Esophagus muscularis mucosa (tissue), 4 donors: ENCODE results near the gene SLC44A5. TPM values are rescaled to one million over a fixed set of nuclear protein-coding genes. Genes with fewer than 3 reads are reported as not detected.
"Not testable (repeated sequence)": the region's sequence is repeated elsewhere in the genome, so short reads cannot be mapped to it uniquely, and the experiment has no call there.

Experiments used
- DNase-seq: peaks from one replicate; pipeline ENCODE4 v3.0.0-alpha.2; 2017; ENCODE audit errors: extremely low spot score
- H3K27ac ChIP-seq, 4 donors: fragments of 200-600 bp; sonication (generic); replicated peaks in 1 of 4; 1 replicate in 3 of 4; 2 replicates in 1 of 4; pipeline ENCODE4 v1.5.1; 2016 to 2019; ENCODE audit warnings: mild to moderate bottlenecking in 1 of 4
- H3K27me3 ChIP-seq, 4 donors: fragments of 200-600 bp; sonication (generic); one replicate each; pipeline versions ENCODE4 v1.5.1 to v1.6.0; 2016 to 2019
- H3K36me3 ChIP-seq, 4 donors: fragments of 200-600 bp; sonication (generic); one replicate each; pipeline ENCODE4 v1.5.1; 2016 to 2019
- H3K4me1 ChIP-seq, 4 donors: fragments of 200-600 bp; sonication (generic); one replicate each; pipeline ENCODE4 v1.5.1; 2016 to 2019
- H3K4me3 ChIP-seq, 4 donors: fragments of 200-600 bp; sonication (generic); 1 replicate in 2 of 4; 2 replicates in 2 of 4; pipeline ENCODE4 v1.5.1; 2016 to 2019; ENCODE audit warnings: mild to moderate bottlenecking in 4 of 4, moderate library complexity in 1 of 4
- H3K9me3 ChIP-seq, 4 donors: fragments of 200-600 bp; sonication (generic); 1 replicate in 3 of 4; 2 replicates in 1 of 4; pipeline ENCODE4 v1.5.1; 2016 to 2019
- CTCF ChIP-seq, 3 experiments: fragments of 200-600 bp in 2 of 3; fragments of 450-650 bp in 1 of 3; sonication (generic) in 2 of 3; IDR thresholded peaks; one replicate each; pipeline ENCODE4 v1.5.1; 2017 to 2019; ENCODE audit warnings: antibody characterized with exemption in 3 of 3, mild to moderate bottlenecking in 2 of 3, moderate library complexity in 1 of 3
- EP300 ChIP-seq: sonication (generic); formaldehyde crosslinking; IDR thresholded peaks from one replicate; pipeline ENCODE4 v1.6.1; 2017; ENCODE audit warnings: antibody characterized with exemption
- POLR2A ChIP-seq: fragments of 450-650 bp; IDR thresholded peaks from one replicate; pipeline ENCODE4 v1.6.1; 2017; ENCODE audit warnings: antibody characterized with exemption, moderate library complexity, mild to moderate bottlenecking, low read depth
- POLR2AphosphoS5 ChIP-seq, 2 donors: sonication (generic); formaldehyde crosslinking; IDR thresholded peaks; one replicate each; pipeline ENCODE4 v1.6.1; 2017; ENCODE audit warnings: antibody characterized with exemption in 2 of 2
- WGBS: methylation state at CpG from one replicate; pipeline ENCODE4 v1.1.5; 2018; 5-methylcytosine and 5-hydroxymethylcytosine counted together
- intact Hi-C: fragments of 100-400 bp; cut with DNase I; formaldehyde crosslinking; loops from one replicate; pipeline ENCODE4 v1.15.1; 2023
- total RNA-seq, 4 donors: library from RNA; depleted of rRNA; stranded (reverse); fragments of >200 nt; gene quantifications; one replicate each; pipeline versions ENCODE4 v1.1.0 to v1.2.1, GENCODE V29; 2016

Gene SLC44A5
- total RNA-seq, 4 donors from 2014 or later: 0.17 to 0.71 (median 0.23) TPM; not detected in 1

DNA sequence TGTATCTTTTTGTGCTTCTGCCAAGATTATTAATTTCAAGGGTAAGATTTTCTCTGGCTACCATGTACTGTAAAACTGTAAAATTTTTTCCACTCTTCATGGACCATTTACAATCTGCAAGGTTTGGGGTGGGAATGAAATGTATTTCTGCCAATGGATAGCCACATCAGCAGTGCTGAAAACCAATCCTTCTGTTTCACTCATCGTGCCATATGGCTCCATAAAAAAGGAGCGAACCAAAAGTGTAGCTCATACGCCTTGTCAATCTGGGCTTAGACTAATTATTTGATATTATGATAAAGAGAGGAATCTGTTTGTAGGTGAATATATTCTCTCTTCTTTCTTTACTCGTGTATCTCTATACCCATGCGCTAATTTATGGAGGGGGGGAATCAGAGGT is 3.0 kb upstream of the SLC44A5 start:
- Histone ChIP-seq H3K4me3 (no peak overlapping the region), H3K4me1 (peaks cover 17 to 33% (median 28%) of the 10 kb centered on the region in 4 donors), H3K27me3 (peaks cover 0 to 59% (median 24%) of the 10 kb centered on the region in 4 donors), H3K36me3 (no peaks in the 10 kb centered on the region), H3K9me3 (no peaks in the 10 kb centered on the region), H3K27ac (no peak overlapping the region)
- TF ChIP-seq EP300 (no peak), POLR2A (no peak), POLR2AphosphoS5 (IDR thresholded peaks at IDR 0.05) (no peak)
- DNase-seq: no peak
- 63% methylated on average over 5 of the region's 5 CpGs for WGBS
- intact Hi-C loops: no loop called here

GRCh38 chr1:75612976-75613375 is 2.1 kb upstream of the SLC44A5 start:
- Histone ChIP-seq H3K4me1 (peaks cover 17 to 33% (median 28%) of the 10 kb centered on the region in 4 donors), H3K4me3 (no peak overlapping the region), H3K36me3 (no peaks in the 10 kb centered on the region), H3K27ac (no peak overlapping the region), H3K27me3 (peaks cover 0 to 55% (median 24%) of the 10 kb centered on the region in 4 donors), H3K9me3 (no peaks in the 10 kb centered on the region)
- 82% methylated on average over 3 of the region's 3 CpGs for WGBS
- no peak for DNase-seq
- intact Hi-C loops: no loop called here
- TF ChIP-seq POLR2AphosphoS5 (IDR thresholded peaks at IDR 0.05): no peak
- no peak for TF ChIP-seq POLR2A
- no peak for TF ChIP-seq EP300
- TF ChIP-seq CTCF (IDR thresholded peaks at IDR 0.05): no peak

DNA sequence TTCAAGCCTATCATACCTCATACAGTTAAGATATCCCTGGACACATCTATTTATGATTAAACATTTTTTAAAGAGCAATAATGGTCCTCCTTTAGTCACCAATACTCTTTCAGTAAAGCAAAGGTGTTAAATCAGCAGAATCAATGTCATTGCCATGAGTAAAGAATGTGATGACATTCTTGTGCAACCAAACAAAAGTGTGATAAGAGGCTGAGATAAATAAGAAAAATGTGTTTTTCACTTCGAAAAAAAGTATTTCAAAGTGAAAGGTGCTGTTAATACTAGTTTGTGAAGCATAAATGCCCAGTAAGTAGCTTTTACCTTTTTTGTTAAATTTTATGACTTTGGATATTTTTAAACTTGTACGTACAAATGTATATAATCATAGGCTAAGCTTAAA is 8.4 kb downstream of the SLC44A5 start:
- intact Hi-C loops: no loop called here
- H3K9me3 ChIP-seq: peaks cover 0 to 6% (median 2%) of the 10 kb centered on the region in 4 donors
- H3K4me1 ChIP-seq: no peaks in the 10 kb centered on the region
- 47% methylated on average over 2 of the region's 2 CpGs for WGBS
- no peaks in the 10 kb centered on the region for H3K36me3 ChIP-seq
- no peak for DNase-seq
- H3K27me3 ChIP-seq: peaks cover 0 to 5% (median 0%) of the 10 kb centered on the region in 4 donors
- H3K4me3 ChIP-seq: no peak overlapping the region
- no peak for TF ChIP-seq EP300
- TF ChIP-seq POLR2A: no peak
- no peak for TF ChIP-seq CTCF (IDR thresholded peaks at IDR 0.05)
- no peak for TF ChIP-seq POLR2AphosphoS5 (IDR thresholded peaks at IDR 0.05)
- no peak overlapping the region for H3K27ac ChIP-seq

GRCh38 chr1:75600781-75601180 is 10.1 kb downstream of the SLC44A5 start:
- Histone ChIP-seq H3K4me1 (no peaks in the 10 kb centered on the region), H3K9me3 (peaks cover 0 to 6% (median 2%) of the 10 kb centered on the region in 4 donors), H3K4me3 (no peak overlapping the region), H3K27ac (no peak overlapping the region), H3K36me3 (no peaks in the 10 kb centered on the region), H3K27me3 (peaks cover 0 to 3% (median 0%) of the 10 kb centered on the region in 4 donors)
- intact Hi-C loops: no loop called here
- TF ChIP-seq POLR2A: no peak
- TF ChIP-seq CTCF (IDR thresholded peaks at IDR 0.05): no peak
- no peak for TF ChIP-seq POLR2AphosphoS5 (IDR thresholded peaks at IDR 0.05)
- TF ChIP-seq EP300: no peak
- DNase-seq: no peak
- 68% methylated on average over 1 of the region's 1 CpG for WGBS

GRCh38 chr1:75594327-75594726 is 16.6 kb downstream of the SLC44A5 start:
- Histone ChIP-seq H3K4me1 (no peaks in the 10 kb centered on the region), H3K4me3 (no peak overlapping the region), H3K36me3 (no peaks in the 10 kb centered on the region), H3K27me3 (no peaks in the 10 kb centered on the region), H3K9me3 (peaks cover 0 to 5% (median 0%) of the 10 kb centered on the region in 4 donors), H3K27ac (no peak overlapping the region)
- no peak for DNase-seq
- no peak for TF ChIP-seq CTCF (IDR thresholded peaks at IDR 0.05)
- TF ChIP-seq POLR2AphosphoS5 (IDR thresholded peaks at IDR 0.05): no peak
- no peak for TF ChIP-seq EP300
- TF ChIP-seq POLR2A: no peak
- 85% methylated on average over 3 of the region's 3 CpGs for WGBS
- intact Hi-C loops: no loop called here

DNA sequence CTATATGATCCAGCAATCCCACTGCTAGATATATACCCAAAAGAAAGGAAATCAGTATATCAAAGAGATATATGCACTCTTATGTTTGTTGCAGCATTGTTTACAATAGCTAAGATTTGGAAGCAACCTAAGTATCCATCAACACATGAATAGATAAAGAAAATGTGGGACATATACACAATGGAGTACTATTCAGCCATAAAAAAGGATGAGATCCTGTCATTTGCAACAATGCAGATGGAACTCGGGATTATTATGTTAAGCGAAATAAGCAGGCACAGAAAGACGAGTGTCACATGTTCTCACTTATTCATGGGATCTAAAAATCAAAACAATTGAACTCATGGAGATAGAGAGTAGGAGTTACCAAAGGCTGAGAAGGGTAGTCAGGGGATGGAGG is 17.5 kb downstream of the SLC44A5 start:
- H3K27me3 ChIP-seq, H3K27ac ChIP-seq, intact Hi-C loops, H3K36me3 ChIP-seq, DNase-seq, H3K4me1 ChIP-seq, H3K4me3 ChIP-seq, H3K9me3 ChIP-seq: not testable (repeated sequence)
- WGBS: 63% methylated on average over 3 of the region's 3 CpGs
